Fibroblast of skin of back (primary cell): ENCODE measurements around the gene FGGY.

Source experiments
- DNase-seq: peaks from one replicate; pipeline ENCODE4 v3.0.0-alpha.2; 2013

The FGGY gene

DNA sequence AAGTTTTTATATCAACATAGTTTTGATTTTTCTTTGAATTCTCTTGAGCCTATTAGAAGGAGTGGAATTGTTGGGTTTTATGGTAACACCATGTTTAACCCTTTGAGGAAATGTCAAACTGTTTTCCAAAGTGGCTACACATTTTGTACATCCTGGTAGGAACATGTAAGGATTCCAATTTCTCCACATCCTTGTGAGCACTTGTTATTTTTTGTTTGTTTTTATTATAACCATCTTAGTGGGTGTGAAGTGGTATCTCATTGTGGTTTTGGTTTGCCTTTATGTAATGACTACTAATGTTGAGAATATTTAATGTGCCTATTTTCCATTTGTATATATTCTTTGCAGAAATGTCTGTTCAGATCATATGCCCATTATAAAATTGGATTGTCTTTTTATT, 120.5 kb downstream of the FGGY start:
- DNase-seq: no peak

DNA sequence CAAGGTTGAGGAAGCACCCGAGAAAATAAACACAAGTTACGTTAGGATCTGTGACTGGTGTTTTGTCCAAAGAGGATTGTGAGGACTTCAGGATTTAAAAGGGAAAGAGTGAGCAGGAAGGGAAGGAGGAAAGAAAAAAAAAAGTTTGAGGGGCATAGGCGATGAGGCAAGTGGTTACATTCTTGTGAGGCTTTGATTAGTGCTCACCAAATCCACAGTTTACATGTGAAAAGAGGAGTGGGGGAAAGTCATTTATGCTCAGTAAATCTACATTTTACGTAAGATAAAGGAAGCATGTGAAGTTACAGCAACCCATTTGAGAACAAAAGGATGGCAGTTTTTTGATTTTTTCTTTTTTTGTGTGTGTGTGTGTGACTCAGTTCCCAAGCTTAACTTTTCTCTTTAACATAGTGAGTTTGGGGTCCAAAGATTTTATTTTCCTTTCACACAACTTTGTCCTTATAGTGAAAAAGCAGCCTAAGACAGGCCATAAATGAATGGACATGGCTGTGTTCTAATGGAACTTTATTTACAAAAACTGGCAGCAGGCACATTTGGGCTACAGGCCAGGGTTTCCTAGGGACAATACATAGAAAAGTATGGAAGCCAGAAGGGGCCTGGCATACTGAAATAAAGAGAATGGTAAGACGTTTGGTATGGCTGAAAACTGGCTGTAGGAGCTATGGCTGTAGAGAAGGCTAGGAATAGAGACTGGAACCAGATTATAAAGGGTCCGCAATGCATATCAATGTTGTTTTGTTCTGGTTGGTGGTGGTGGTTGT, 121.7 kb downstream of the FGGY start:
- no peak for DNase-seq

DNA sequence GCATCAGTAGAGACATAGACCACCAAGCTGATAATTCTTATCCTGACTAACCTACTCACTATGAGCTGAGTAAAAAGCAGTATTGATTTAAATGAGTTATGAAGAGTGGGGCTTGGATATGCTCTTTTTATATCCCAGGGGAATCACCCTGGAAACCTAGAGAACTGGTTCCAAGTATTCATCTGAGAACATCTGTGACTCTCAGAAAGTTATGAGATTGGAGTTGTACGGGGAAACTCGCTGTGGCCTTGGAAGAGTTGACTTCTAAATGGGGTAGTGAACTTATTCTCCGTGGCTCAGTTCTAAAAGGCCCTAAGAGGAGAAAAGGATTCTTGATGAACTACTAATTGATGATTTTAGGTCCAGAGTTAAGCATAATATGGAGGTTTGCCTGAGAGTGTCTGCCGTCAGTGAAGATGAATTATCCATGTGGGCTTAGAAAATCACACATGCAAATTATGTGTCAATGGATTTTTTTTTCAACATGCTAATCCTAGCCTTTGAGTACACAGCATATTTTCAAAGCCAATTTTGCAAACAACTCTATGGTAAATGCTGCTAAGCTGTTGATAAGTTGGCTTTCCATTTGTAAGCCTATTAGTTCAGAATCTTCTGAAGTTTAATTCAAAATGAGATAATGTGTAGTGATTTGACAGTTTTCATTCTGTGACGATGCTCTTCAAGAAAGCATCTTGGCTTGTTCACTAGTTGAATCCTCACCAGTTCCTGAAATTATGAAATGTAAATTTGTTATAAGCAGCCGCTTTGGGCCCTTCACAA, 122.7 kb downstream of the FGGY start:
- no peak for DNase-seq

DNA sequence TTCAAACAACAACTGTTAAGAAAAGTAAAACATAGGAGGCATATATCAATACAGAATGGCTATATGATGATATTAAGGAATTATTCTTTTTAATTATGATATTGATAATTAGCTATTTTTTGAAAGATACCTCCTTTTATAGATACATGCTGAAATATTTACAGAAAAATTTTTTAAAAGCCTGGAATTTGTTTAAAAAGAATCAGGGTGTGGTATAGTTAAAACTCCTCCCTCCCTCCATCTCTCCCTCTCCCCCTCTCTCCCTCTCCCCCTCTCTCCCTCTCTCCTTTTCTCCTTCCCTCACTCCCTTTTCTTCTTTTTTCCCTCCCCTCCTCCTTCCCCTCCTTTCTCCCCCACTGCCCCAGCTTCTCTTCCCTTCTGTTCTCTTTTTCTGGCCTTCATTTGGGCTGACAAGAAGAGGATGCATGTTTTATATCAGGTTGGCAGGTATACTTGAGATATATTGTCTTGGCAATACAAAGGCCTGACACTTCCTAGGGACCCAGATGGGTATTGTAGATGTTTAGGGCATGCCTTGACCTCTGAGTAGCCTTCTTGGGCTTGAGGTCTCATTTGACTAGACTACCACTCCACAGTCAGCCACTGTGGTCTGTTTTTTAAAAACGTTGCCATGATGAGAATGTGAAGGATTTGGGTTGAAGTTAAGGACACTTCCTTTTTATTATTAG, 124.5 kb downstream of the FGGY start:
- no peak for DNase-seq

DNA sequence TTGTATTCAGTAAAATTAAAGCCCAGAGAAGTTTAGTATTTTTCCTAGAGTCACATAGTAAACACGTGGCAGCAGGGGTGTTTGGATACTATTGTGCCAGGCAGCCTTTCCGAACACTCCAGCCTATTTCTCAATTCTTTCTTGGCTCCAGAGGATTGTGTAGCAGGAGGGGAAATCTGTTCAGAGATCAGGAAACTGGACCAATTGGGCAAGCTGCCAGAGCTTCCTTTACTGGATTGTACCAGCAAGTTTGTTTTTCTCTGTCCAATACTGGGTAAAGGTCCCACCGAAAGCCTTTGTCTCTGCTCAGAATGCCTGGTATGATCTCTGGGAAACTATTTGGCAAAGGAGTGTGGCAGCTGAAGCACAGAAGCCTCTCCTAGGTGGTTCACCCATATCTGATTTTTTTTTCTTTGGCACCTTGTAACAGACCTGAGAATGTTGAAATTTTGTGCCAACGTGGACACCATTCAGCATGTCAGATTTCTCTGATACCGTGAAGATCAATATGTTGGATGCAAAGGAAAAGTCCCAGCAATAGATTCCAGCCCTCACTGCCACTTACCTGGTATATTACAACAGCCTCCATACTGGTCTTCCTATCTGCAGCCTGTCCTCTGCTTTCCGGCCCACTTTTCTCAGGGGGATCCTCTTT, 126.2 kb downstream of the FGGY start:
- no peak for DNase-seq

DNA sequence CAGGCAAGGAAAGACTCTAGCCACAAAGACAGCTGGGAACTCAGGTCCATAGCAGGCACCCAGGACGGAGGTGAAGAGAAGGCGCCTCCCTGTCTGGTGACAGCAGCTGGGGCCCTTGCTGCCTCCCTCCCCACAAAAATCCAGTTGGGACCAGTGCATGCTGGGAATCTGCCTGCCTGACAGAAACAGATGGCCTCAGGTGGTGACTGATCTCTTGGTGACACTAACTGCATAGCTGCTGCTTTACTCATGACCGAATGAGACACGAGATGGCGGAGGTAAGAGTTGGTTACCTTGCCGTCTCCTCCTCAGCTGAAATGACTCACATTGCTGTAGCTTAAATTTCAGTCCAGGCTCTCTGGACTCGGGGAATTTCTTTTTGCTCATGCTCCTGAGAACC, 130.3 kb downstream of the FGGY start:
- DNase-seq: no peak

DNA sequence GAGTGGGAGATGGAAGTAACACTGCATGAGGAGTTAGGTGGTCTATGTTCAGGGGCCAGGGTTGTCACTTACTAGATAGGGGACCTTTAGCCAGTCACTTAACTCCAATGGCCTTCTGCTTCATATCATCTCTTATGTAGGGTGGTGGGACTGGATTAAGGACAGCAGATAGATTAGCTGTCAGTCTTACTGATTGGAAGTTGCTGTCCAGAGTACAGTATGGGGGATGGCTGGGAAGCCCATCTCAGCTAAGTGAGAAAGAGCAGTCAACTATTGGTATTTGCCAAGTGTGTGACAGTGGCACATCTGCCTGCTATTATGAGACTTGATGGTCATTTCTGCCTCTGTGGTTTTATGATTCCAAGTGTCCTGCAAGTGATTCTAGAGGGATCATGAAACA, 130.9 kb downstream of the FGGY start:
- no peak for DNase-seq

DNA sequence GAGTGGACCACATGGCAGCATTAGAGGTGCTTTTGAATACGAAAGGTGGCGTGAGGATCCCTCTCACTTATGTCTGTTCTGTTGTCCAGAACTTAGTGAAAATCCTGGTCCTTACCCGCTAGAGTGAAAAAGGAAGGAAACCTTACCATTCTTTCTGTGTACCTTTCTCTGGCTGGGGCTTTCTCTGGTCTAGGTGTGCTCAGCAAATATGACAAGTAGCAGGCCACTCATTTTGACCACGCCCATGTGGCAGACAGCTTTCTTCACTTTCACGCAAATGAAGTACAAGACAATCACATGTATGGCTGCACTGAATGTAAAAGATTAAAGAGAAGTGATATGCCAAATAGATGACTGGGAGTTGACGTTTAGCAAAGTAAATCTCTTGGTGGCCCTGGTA, 131.9 kb downstream of the FGGY start:
- no peak for DNase-seq

DNA sequence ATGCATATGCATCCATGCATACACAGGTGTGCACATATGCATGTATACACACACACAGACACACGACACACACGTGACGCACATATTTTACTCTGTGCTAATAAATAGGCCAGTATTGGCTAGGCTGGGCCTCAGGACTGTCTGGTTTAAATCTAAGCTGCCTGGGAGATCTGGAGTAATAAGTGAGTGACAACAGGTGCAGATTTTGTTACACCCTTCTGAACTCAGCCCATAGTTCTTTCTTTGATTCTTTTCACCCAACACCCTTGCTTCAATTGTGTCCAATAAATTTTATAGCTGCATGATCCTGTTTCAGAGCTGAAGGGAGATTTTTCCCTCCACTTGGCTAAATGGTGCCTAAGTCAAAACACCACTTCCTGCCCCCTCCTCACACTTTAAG, 132.8 kb downstream of the FGGY start:
- no peak for DNase-seq

DNA sequence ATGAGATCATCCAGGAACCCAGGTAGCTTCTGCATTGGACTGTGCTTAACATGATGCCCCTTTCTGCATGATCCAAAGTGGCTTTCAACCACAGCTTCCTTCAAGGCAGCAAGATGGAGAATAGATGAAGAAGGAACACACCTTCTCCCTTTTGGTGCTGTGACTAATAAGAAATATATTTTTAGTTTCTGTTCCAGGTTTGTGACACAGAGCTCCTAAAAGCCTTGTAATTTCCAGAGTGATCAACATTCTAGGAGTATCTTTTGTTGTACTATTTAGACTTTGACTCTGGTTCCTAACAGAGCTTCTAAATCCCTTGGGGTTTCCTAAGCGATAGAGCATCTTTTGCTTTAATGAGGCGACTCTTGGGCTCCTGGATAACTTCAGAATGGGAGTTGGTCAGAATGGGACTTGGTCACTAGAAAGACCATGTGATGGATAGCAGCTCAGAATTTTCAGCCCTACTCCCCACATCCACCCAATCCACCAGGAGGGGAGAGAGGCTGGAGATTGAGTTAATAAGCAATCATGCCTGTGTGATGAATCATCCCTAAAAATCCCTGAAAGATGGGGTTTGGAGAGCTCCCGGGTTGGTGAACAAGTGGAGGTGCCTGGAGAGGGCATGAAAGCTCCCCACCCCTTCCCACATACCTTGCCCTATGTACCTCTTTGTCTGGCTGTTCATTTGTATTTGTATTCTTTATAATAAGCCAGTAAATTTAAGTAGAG, 134.8 kb downstream of the FGGY start:
- peak; percentile 43 for DNase-seq

DNA sequence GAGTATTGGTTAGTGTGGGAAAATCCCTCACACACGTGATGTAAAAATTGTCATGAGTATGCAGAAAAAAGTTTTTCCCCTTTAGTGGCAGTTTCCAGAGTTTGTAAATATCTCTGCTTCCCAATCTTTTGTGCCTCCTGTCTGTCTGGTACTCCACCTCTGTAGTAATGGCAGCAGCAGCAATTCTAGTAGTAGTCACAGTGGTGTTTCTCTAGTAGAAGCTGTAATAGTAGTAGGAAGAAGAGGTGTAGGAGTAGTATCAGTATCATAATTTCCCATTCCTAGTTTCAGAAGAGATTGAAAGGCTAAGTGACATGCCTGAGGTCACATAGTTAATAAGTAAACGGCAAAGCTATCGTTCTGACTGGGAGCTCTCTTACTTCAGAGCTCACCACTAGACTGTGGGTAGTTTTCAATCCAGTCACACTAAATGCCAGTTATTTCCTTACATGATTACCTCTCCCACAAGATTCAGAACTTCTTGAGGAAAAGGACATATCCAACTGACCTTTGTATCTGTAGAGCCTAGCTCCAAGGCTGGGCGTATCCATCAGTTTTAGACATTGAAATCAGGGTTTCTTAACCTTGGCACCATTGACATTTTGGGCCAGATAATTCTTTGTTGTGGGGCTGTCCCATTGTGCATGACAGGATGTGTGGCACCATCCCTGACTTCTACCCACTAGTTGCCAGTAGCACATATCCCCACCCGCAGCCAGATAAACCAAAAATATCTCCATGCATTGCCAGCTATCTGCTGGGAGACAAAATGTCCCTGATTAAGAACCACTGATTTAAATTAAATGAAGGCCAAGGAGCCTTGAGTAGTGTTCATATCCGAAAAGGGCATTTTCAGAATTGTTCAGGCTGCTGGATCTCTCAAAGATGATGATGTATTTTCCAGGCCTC, 135.9 kb downstream of the FGGY start:
- no peak for DNase-seq

DNA sequence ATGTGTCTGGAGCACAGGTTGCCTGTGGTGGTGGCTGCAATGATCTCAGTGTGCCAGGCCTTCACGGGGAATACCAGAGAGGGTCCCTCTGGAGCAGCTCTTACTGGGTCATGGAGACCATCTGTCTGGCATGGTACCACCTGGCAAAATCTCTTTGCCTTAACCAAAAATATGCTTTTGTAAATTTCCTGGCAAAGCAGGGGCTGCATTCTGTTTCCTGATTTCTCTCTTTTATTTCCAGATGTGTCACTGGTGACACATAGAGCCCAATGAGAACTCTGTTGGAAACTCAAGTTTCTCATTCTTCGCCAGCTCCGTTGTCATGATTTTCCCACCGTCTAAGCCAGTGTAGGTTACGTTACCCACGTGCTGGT, 136.5 kb downstream of the FGGY start:
- peak; percentile 70 for DNase-seq

DNA sequence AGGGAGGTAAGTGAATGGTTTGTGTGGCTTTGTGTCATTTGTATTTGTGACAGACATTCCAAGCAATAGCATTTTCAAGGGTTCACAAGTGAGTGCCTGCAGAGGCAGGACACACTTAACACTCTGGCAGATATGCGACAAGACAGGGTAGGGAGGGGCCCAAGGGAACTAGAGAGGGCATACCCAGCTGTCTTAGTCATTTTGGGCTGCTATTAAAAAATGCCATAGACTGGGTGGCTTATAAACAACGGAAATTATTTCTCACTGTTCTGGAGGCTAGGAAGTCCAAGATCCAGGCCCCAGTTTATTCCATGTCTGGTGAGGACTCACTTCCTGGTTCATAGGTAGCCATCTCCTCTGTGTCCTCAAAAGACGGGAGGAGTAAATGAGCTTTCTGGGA, 137.4 kb downstream of the FGGY start:
- peak; percentile 89 for DNase-seq

DNA sequence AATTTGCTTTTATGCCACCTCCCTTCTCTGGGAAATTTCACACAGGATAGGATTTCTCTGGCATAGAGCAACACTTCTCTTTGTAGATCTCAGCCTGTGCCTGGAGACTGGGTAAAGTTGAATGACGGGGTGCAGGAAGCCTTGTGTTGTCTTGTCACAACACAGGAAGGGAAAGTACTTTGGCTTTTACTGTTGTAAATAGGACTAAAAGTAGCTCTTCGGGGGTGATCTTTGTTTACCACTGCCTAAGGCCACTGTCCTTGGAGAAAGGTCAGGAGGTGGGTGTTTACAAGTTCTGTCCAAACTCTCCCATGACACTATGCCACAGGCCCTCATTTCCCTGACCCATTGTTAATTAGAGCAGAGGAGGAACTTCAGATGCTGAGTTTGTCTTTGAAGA, 139.7 kb downstream of the FGGY start:
- DNase-seq: no peak

DNA sequence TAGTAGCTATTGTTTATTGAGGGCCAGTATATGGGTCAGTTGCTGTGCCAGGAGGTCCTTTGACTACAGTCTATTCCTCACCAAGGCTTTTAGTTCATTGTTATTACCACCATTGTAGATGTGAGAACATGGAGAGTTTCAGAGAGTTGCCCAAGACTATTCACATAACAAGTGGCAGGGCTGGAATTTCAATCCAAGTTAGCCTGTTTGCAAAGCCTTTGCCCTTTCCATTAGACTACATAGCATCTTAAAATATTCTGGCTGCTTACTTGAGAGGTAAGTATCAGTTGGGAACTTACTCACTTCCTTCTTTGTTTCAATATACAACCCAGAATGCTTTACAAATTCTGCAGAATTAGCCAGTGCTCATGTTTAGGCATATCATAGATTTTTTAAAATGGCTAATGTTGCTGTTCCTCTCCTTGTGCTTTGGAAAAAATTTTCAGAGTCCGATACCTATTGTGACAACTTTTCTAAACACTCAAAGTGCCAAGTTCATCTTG, 141.2 kb downstream of the FGGY start:
- DNase-seq: no peak

DNA sequence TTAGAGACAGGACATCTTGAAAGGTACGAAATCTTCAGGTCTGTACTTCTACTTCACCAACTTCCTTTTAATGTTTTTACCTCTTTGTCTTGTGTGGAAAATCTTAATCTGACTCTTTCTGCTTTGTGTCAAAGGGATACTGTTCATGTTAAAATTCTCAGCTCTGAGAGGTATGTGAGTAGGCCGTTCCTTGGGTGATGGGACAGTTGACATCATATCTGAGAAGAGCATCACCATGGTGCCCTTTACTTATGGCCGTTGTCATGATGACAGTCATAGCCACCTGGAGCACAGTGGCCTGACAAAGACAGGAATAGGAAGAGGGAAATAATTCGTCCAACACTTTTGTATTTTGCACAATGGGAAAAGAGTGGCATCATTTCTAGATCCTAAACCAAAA, 145.6 kb downstream of the FGGY start:
- no peak for DNase-seq

DNA sequence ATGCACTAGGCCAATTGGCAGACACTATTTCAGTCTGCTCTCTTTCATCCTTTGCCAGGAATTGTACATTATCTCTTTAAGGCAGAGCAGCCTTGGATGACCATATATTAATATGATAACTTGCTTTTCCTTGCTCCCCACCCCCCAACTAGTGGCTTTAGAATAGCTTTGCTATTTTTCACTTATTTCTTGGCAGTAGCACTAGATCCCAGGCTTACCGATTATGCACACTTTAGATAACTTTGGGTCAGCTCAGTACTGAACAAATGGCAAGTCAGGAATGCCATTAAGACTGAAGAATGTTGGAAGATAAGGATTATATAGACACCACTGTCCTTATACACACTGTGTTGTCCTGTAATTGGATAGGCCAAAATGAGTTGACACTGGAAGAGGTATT, 146.4 kb downstream of the FGGY start:
- DNase-seq: peak; percentile 79

DNA sequence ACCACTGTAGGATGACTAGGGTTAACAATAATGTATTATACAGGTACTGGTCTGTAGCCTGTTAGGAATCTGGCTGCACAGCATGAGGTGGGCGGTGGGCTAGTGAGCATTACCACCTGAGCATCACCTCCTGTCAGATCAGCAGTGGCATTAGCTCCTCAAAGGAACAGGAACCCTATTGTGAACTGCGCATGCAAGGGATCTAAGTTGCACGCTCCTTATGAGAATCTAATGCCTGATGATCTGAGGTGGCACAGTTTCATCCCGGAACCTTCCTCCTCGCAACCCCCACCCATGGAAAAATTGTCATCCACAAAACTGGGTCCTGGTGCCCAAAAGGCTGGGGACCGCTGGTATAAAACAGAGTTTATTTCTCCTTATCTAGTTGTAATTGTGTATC, 147.6 kb downstream of the FGGY start:
- DNase-seq: no peak

DNA sequence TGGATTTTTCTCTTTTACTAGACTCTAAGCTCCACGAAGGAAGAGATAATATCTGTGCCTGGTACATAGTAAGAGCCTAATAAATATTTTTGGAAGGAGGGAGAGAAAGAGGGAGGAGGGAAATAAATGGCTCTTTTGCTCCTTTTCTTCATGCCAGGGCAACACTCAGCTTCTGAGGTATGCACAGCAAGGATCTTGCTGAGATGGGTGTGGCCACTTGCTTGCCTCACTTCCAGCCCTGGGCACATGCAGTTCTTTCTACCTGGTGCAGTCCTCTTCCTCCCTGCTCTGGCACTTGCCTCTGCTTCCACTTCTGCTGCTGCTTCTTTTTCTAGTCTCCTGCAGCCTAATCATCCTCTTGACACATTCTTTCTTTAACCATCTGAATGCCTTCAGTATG, 148.1 kb downstream of the FGGY start:
- peak; percentile 66 for DNase-seq

DNA sequence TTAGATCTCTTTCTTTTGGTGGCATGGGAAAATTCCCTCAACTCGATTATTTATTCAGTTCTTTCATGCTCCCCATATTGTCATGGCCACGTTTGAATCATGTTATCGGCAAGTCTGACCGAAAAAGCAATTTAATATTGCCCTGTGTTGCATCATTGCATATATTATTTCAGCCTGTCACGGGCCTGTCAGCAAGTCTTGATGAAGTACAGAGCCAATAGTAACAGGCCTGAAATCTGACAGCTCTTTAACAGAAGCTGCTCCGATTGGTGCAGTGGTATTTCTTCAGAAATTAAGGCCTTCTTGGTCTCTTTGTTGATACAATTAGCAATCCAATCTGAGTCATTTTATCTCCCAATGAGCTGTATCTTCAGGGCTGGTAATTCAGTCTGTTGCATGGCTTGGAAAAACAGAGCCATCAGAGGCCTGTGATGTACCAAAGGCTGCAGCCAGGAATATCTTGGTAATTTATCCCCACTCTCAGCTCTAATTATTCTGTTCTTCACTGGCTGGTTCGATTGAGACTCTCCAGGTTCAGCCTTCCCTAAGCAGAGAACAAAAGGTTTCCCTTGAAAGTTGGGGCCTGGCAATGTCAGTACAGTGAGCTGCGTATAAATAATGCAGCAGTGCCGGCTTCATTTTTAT, 149.5 kb downstream of the FGGY start:
- DNase-seq: peak; percentile 97

DNA sequence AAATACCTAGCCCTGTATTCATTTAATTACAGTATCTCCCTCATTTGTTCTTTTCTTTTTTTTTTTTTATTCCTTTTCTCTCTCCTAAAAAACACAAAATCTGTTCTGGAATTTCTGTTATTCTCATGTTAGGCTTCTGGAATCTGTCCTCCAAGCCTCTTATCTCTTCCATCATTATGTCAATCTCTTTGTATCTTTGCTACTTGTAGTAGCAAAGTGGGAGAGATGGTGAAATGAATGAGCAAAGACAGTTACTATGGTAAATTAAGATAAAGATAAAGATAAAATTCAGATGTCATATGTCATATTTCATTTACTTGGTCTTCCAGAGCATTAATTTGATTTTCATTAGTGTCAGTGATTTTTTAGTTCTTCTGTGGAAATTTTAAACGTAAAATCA, 155.1 kb downstream of the FGGY start:
- DNase-seq: no peak
